Neural cell (in vitro differentiated cells): ENCODE data around the gene XPNPEP3.

Source experiments
- SMC3 ChIP-seq: fragments of 450-650 bp; conservative IDR thresholded peaks from 2 replicates; pipeline ENCODE4 v1.6.1; 2014; ENCODE audit warnings: antibody characterized with exemption, mild to moderate bottlenecking, moderate library complexity; ENCODE audit not compliant: poor library complexity
- TAF1 ChIP-seq: IDR thresholded peaks from 2 replicates; pipeline ENCODE4 v1.6.1; 2012; ENCODE audit warnings: low read depth
- TF ChIP-seq, protein P1 (sequence below): fragments of 450-650 bp; IDR thresholded peaks from 2 replicates; pipeline ENCODE4 v1.5.1; 2014; ENCODE audit warnings: antibody characterized with exemption, mild to moderate bottlenecking, moderate library complexity; ENCODE audit not compliant: poor library complexity, severe bottlenecking
- TF ChIP-seq, protein P2 (sequence below): IDR thresholded peaks from 2 replicates; pipeline ENCODE4 v1.6.1; 2012; ENCODE audit warnings: borderline replicate concordance

DNA sequence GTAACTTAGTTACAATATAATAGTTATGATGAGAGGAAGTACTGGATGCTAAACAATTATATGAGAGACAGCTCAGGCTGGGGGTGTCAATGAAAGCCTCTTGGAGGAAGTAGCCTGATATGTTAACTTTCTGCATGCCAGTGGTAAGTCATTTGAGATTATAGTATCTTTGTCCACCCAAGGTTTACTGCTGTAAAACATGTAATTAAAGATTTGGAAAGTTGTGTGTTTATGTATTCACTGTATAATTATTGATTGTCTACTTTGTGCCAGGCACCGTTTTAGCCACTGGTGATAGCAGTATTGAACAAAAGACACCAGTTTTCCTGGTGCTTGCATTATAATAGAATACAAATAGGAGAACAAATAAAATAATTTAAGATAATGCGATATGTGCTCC is 5.6 kb downstream of the XPNPEP3 start:
- TF ChIP-seq, protein P1, sequence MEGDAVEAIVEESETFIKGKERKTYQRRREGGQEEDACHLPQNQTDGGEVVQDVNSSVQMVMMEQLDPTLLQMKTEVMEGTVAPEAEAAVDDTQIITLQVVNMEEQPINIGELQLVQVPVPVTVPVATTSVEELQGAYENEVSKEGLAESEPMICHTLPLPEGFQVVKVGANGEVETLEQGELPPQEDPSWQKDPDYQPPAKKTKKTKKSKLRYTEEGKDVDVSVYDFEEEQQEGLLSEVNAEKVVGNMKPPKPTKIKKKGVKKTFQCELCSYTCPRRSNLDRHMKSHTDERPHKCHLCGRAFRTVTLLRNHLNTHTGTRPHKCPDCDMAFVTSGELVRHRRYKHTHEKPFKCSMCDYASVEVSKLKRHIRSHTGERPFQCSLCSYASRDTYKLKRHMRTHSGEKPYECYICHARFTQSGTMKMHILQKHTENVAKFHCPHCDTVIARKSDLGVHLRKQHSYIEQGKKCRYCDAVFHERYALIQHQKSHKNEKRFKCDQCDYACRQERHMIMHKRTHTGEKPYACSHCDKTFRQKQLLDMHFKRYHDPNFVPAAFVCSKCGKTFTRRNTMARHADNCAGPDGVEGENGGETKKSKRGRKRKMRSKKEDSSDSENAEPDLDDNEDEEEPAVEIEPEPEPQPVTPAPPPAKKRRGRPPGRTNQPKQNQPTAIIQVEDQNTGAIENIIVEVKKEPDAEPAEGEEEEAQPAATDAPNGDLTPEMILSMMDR: no peak
- TF ChIP-seq, protein P2, sequence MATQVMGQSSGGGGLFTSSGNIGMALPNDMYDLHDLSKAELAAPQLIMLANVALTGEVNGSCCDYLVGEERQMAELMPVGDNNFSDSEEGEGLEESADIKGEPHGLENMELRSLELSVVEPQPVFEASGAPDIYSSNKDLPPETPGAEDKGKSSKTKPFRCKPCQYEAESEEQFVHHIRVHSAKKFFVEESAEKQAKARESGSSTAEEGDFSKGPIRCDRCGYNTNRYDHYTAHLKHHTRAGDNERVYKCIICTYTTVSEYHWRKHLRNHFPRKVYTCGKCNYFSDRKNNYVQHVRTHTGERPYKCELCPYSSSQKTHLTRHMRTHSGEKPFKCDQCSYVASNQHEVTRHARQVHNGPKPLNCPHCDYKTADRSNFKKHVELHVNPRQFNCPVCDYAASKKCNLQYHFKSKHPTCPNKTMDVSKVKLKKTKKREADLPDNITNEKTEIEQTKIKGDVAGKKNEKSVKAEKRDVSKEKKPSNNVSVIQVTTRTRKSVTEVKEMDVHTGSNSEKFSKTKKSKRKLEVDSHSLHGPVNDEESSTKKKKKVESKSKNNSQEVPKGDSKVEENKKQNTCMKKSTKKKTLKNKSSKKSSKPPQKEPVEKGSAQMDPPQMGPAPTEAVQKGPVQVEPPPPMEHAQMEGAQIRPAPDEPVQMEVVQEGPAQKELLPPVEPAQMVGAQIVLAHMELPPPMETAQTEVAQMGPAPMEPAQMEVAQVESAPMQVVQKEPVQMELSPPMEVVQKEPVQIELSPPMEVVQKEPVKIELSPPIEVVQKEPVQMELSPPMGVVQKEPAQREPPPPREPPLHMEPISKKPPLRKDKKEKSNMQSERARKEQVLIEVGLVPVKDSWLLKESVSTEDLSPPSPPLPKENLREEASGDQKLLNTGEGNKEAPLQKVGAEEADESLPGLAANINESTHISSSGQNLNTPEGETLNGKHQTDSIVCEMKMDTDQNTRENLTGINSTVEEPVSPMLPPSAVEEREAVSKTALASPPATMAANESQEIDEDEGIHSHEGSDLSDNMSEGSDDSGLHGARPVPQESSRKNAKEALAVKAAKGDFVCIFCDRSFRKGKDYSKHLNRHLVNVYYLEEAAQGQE: no peak
- no peak for TF ChIP-seq TAF1
- TF ChIP-seq SMC3: no peak
